PC-9 (cell line): ENCODE results near the gene SLC39A13.

Experiments
- EZH2 ChIP-seq: fragments of 200-600 bp; sonication (generic); IDR thresholded peaks from 2 replicates; pipeline ENCODE4 v1.8.0; 2017; ENCODE audit warnings: antibody characterized with exemption, low read depth
- TF ChIP-seq, protein P1 (sequence below): fragments of 200-600 bp; sonication (generic); conservative IDR thresholded peaks from 2 replicates; pipeline ENCODE4 v1.6.1; 2017; ENCODE audit warnings: mixed run types, antibody characterized with exemption, mild to moderate bottlenecking, moderate library complexity

DNA sequence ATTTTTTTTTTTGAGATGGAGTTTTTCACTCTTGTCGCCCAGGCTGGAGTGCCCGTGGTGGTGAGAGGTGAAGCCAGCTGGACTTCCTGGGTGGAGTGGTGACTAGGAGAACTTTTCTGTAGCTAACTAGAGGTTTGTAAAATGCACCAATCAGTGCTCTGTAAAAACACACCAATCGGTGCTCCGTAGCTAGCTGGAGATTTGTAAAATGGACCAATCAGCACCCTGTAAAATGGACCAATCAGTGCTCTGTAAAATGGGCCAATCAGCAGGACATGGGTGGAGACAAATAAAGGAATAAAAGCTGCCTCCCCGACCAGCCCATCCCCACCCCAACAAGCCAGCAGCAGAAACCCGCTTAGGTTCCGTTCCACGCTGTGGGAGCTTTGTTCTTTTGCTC lies 45.0 kb downstream of the SLC39A13 start:
- TF ChIP-seq, protein P1, sequence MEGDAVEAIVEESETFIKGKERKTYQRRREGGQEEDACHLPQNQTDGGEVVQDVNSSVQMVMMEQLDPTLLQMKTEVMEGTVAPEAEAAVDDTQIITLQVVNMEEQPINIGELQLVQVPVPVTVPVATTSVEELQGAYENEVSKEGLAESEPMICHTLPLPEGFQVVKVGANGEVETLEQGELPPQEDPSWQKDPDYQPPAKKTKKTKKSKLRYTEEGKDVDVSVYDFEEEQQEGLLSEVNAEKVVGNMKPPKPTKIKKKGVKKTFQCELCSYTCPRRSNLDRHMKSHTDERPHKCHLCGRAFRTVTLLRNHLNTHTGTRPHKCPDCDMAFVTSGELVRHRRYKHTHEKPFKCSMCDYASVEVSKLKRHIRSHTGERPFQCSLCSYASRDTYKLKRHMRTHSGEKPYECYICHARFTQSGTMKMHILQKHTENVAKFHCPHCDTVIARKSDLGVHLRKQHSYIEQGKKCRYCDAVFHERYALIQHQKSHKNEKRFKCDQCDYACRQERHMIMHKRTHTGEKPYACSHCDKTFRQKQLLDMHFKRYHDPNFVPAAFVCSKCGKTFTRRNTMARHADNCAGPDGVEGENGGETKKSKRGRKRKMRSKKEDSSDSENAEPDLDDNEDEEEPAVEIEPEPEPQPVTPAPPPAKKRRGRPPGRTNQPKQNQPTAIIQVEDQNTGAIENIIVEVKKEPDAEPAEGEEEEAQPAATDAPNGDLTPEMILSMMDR, result no peak
- no peak for TF ChIP-seq EZH2
